K562 (cell line): Measurements from ENCODE around the gene PLCB3. TPM values are rescaled to one million over a fixed set of nuclear protein-coding genes. Genes with fewer than 3 reads are reported as not detected.
A peak's percentile ranks its signal among the peaks of the same experiment; 100 is the strongest.

Experiments used
- ARNT ChIP-seq, 2 experiments: fragments of 450-650 bp; IDR thresholded peaks; 2 replicates each; pipeline ENCODE4 v1.6.1; 2016; ENCODE audit warnings: mild to moderate bottlenecking in 1 of 2
- CHD4 ChIP-seq: fragments of 200-600 bp; sonication (generic); IDR thresholded peaks from 3 replicates; pipeline ENCODE4 v1.6.1; 2012; ENCODE audit warnings: low read depth, mild to moderate bottlenecking, mixed read lengths, low read length, inconsistent platforms; ENCODE audit not compliant: insufficient read depth, insufficient replicate concordance, poor library complexity, severe bottlenecking
- EP400 ChIP-seq: fragments of 450-650 bp; IDR thresholded peaks from 2 replicates; pipeline ENCODE4 v1.6.1; 2017; ENCODE audit warnings: antibody characterized with exemption, mild to moderate bottlenecking, moderate library complexity
- HDGF ChIP-seq: fragments of 450-650 bp; IDR thresholded peaks from 2 replicates; pipeline ENCODE4 v1.6.1; 2016
- HNRNPL ChIP-seq: fragments of 200-400 bp; formaldehyde crosslinking; IDR thresholded peaks from 2 replicates; pipeline ENCODE4 v1.6.1; 2017; ENCODE audit warnings: low read depth, mild to moderate bottlenecking, low read length
- KAT2B ChIP-seq: IDR thresholded peaks from one replicate; pipeline ENCODE4 v1.6.1; 2012; ENCODE audit warnings: low read depth, mild to moderate bottlenecking, control low read depth, inconsistent platforms, low read length, moderate library complexity
- KDM1A ChIP-seq, 2 experiments: fragments of 450-650 bp; IDR thresholded peaks; 2 replicates each; pipeline ENCODE4 v1.6.1; 2016; ENCODE audit warnings: mild to moderate bottlenecking in 2 of 2
- MECOM ChIP-seq: fragments of 250-450 bp; sonication (Bioruptor Pico); IDR thresholded peaks from 2 replicates; pipeline ENCODE4 v1.8.0; 2022; ENCODE audit warnings: inconsistent platforms
- MTA3 ChIP-seq: fragments of 450-650 bp; formaldehyde crosslinking; IDR thresholded peaks from 2 replicates; pipeline ENCODE4 v1.6.1; 2017; ENCODE audit warnings: mild to moderate bottlenecking, borderline replicate concordance
- NKRF ChIP-seq: fragments of 450-650 bp; IDR thresholded peaks from 2 replicates; pipeline ENCODE4 v1.6.1; 2016; ENCODE audit warnings: borderline replicate concordance
- NR2F6 ChIP-seq: fragments of 450-650 bp; formaldehyde crosslinking; IDR thresholded peaks from 2 replicates; pipeline ENCODE4 v1.4.0; 2020; ENCODE audit warnings: mild to moderate bottlenecking
- PHTF2 ChIP-seq: fragments of 250-450 bp; sonication (Bioruptor Pico); IDR thresholded peaks from 2 replicates; pipeline ENCODE4 v1.5.0; 2021; ENCODE audit warnings: mild to moderate bottlenecking
- SMAD4 ChIP-seq: fragments of 250-450 bp; sonication (Bioruptor Pico); conservative IDR thresholded peaks from 2 replicates; pipeline ENCODE4 v1.8.0; 2021; ENCODE audit warnings: inconsistent platforms, mild to moderate bottlenecking, moderate library complexity
- TEAD4 ChIP-seq, 2 experiments: sonication (generic) in 1 of 2; formaldehyde crosslinking in 1 of 2; IDR thresholded peaks; 2 replicates each; pipeline versions ENCODE4 v1.6.1 to v1.8.0; 2012 to 2022; ENCODE audit warnings: borderline replicate concordance in 1 of 2, inconsistent platforms in 1 of 2, low read length in 1 of 2, mild to moderate bottlenecking in 1 of 2, missing genetic modification reagents in 1 of 2
- THRB ChIP-seq: fragments of 450-650 bp; formaldehyde crosslinking; conservative IDR thresholded peaks from 2 replicates; pipeline ENCODE4 v1.4.0; 2022; ENCODE audit warnings: mild to moderate bottlenecking, missing genetic modification characterization
- ZFX ChIP-seq: sonication (generic); formaldehyde crosslinking; IDR thresholded peaks from 2 replicates; pipeline ENCODE4 v1.8.0; 2022; ENCODE audit warnings: mild to moderate bottlenecking, missing genetic modification reagents, moderate library complexity
- ZNF133 ChIP-seq: fragments of 250-450 bp; sonication (Bioruptor Pico); IDR thresholded peaks from 2 replicates; pipeline ENCODE4 v1.4.0; 2020; ENCODE audit warnings: mild to moderate bottlenecking
- ZNF324 ChIP-seq: fragments of 250-450 bp; sonication (Bioruptor Pico); IDR thresholded peaks from 2 replicates; pipeline ENCODE4 v1.4.0; 2020; ENCODE audit warnings: mild to moderate bottlenecking
- ZNF354B ChIP-seq: fragments of 250-450 bp; sonication (Bioruptor Pico); IDR thresholded peaks from 2 replicates; pipeline ENCODE4 v1.4.0; 2020
- ZNF586 ChIP-seq: fragments of 450-650 bp; formaldehyde crosslinking; conservative IDR thresholded peaks from 2 replicates; pipeline ENCODE4 v1.4.0; 2020; ENCODE audit warnings: mild to moderate bottlenecking, moderate library complexity
- polyA plus RNA-seq, 8 experiments: library from polyadenylated mRNA; depleted of rRNA in 4 of 8; stranded (reverse) in 5 of 8; unstranded in 3 of 8; fragments of >200 nt; fragmentation: Nextera tagmentation in 2 of 8; fragmentation: Illumina TruSeq in 1 of 8; extraction: Ambion mirVana in 2 of 8; extraction: Trizol in 1 of 8; gene quantifications; 2 replicates each; pipeline versions ENCODE4 v1.2.1 to v1.2.3, GENCODE V29; 2011 to 2014; ENCODE audit warnings: inconsistent platforms in 1 of 8, missing spikeins in 1 of 8
- total RNA-seq, 7 experiments: library from RNA; depleted of rRNA in 6 of 7; stranded (reverse); fragments of >200 nt in 6 of 7; fragmentation: Illumina TruSeq in 2 of 7; extraction: Trizol in 2 of 7; gene quantifications; 2 replicates each; pipeline versions ENCODE4 v1.2.1 to v1.2.3, GENCODE V29; 2011 to 2021; ENCODE audit warnings: low replicate concordance in 1 of 7
- TF ChIP-seq, protein P1 (sequence below): fragments of 250-450 bp; sonication (Bioruptor Pico); IDR thresholded peaks from 2 replicates; pipeline ENCODE4 v1.4.0; 2020
- TF ChIP-seq, protein P2 (sequence below): sonication (generic); formaldehyde crosslinking; IDR thresholded peaks from 2 replicates; pipeline ENCODE4 v1.8.1; 2022; ENCODE audit warnings: missing genetic modification reagents

Gene PLCB3
- total and polyA plus RNA-seq, 9 of the 15 experiments (the other 6 are each of a cell fraction or from before 2014, with no cell fraction given), result 0.31 to 44.8 (median 14.6) TPM

- TF ChIP-seq THRB (CRISPR knock-in tag) (no peak), MTA3 (0 out of 2 replicates have a peak, but pooled peaks have one; percentile 20), KAT2B (no peak), KDM1A (IDR thresholded peaks at IDR 0.05) (no peak), ZNF586 (CRISPR knock-in tag) (no peak), NR2F6 (CRISPR knock-in tag) (no peak), HNRNPL (peak; percentile 53; the same call in 1 of the 2 replicates), ZNF133 (CRISPR knock-in tag) (no peak), HDGF (no peak), ZNF324 (CRISPR knock-in tag) (no peak), CHD4 (no peak), NKRF (no peak), ZNF354B (no peak), TEAD4 (IDR thresholded peaks at IDR 0.05; ENCODE audit: low read length) (no peak), TEAD4 (CRISPR knock-in tag; IDR thresholded peaks at IDR 0.05; ENCODE audit: borderline replicate concordance) (no peak), EP400 (no peak), ZFX (CRISPR knock-in tag) (no peak), PHTF2 (CRISPR knock-in tag) (no peak), SMAD4 (CRISPR knock-in tag) (no peak; the same call in 1 of the 2 replicates), ARNT (IDR thresholded peaks at IDR 0.05) (no peak), MECOM (CRISPR knock-in tag) (no peak)
- TF ChIP-seq, protein P1, sequence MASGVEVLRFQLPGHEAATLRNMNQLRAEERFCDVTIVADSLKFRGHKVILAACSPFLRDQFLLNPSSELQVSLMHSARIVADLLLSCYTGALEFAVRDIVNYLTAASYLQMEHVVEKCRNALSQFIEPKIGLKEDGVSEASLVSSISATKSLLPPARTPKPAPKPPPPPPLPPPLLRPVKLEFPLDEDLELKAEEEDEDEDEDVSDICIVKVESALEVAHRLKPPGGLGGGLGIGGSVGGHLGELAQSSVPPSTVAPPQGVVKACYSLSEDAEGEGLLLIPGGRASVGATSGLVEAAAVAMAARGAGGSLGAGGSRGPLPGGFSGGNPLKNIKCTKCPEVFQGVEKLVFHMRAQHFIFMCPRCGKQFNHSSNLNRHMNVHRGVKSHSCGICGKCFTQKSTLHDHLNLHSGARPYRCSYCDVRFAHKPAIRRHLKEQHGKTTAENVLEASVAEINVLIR (CRISPR knock-in tag), result no peak
- TF ChIP-seq, protein P2, sequence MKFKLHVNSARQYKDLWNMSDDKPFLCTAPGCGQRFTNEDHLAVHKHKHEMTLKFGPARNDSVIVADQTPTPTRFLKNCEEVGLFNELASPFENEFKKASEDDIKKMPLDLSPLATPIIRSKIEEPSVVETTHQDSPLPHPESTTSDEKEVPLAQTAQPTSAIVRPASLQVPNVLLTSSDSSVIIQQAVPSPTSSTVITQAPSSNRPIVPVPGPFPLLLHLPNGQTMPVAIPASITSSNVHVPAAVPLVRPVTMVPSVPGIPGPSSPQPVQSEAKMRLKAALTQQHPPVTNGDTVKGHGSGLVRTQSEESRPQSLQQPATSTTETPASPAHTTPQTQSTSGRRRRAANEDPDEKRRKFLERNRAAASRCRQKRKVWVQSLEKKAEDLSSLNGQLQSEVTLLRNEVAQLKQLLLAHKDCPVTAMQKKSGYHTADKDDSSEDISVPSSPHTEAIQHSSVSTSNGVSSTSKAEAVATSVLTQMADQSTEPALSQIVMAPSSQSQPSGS (CRISPR knock-in tag), result no peak
Measured at GRCh38 chr11:64234647-64235379, 16.5 kb upstream of the PLCB3 start (continued).
